Effector memory CD4-positive, alpha-beta T cell (primary cell): ENCODE measurements around the gene LAMC1.

Experiments
- DNase-seq, 3 donors: peaks; one replicate each; pipeline ENCODE4 v3.0.0-alpha.2; 2020
- H3K27ac ChIP-seq: 2 replicates; pipeline ENCODE4 v1.7.0; 2013; ENCODE audit warnings: mild to moderate bottlenecking, low read length, moderate library complexity; ENCODE audit not compliant: insufficient read depth, poor library complexity, severe bottlenecking
- H3K27me3 ChIP-seq: replicated peaks from 2 replicates; pipeline ENCODE4 v1.7.0; 2013; ENCODE audit warnings: mild to moderate bottlenecking, low read length; ENCODE audit not compliant: insufficient read depth, control insufficient read depth, poor library complexity, severe bottlenecking
- H3K36me3 ChIP-seq: 2 replicates; pipeline ENCODE4 v1.7.0; 2013; ENCODE audit warnings: mild to moderate bottlenecking, low read length, moderate library complexity; ENCODE audit not compliant: control insufficient read depth, insufficient read depth
- H3K4me1 ChIP-seq: 2 replicates; pipeline ENCODE4 v1.7.0; 2013; ENCODE audit warnings: low read length, mild to moderate bottlenecking; ENCODE audit not compliant: control insufficient read depth, insufficient read depth, poor library complexity, severe bottlenecking
- H3K4me3 ChIP-seq: 2 replicates; pipeline ENCODE4 v1.7.0; 2013; ENCODE audit warnings: low read length, low read depth, mild to moderate bottlenecking; ENCODE audit not compliant: insufficient read depth, poor library complexity, severe bottlenecking
- H3K9me3 ChIP-seq: 2 replicates; pipeline ENCODE4 v1.7.0; 2013; ENCODE audit warnings: mild to moderate bottlenecking, low read length, moderate library complexity; ENCODE audit not compliant: control insufficient read depth

The LAMC1 gene

DNA sequence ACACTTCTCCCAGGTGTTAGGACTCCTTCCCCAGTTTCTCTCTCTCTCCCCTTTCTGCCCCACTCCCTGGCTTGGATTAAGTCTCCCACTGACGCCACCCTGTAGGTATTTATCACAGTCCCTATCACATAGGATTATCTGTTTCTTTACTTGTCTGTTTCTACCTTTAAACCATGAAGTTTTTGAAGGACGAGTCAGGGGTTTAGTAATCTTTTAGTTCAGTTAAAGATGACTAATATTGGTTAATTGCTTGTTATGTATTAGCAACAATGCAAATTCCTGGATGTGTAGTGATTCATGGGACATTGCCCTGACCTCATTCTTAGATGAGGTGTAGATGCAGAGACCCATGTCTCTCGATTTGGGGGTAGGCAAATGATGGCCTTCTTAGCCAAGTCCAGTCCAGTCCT lies 6.4 kb downstream of the LAMC1 start:
- Histone ChIP-seq H3K4me1 (peaks cover 1% of the 10 kb centered on the region), H3K36me3 (no peaks in the 10 kb centered on the region), H3K27ac (no peak overlapping the region), H3K9me3 (no peaks in the 10 kb centered on the region), H3K27me3 (peaks cover 15% of the 10 kb centered on the region), H3K4me3 (no peak overlapping the region)
- DNase-seq, result no peak

DNA sequence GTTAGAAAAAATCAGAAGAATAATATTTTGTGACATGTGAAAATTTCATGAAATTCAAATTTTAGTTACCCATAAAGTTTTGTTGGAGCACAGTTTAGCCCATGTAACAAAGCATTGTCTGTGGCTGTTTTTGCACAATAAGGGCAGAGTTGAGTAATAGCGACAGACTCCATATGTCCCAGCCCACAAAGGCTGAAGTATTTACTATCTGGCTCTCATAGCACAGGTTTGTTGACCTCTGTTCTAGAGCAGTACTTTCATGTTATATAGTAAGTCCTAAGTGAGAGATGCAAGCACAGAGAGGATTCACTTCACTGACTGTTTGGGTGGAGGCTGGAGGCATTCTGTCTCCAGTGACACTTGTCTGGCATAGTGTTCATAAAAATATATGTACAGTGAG lies 6.8 kb downstream of the LAMC1 start:
- no peaks in the 10 kb centered on the region for H3K9me3 ChIP-seq
- peaks cover 14% of the 10 kb centered on the region for H3K27me3 ChIP-seq
- DNase-seq, result no peak
- H3K27ac ChIP-seq, result no peak overlapping the region
- no peaks in the 10 kb centered on the region for H3K4me1 ChIP-seq
- no peak overlapping the region for H3K4me3 ChIP-seq
- no peaks in the 10 kb centered on the region for H3K36me3 ChIP-seq

DNA sequence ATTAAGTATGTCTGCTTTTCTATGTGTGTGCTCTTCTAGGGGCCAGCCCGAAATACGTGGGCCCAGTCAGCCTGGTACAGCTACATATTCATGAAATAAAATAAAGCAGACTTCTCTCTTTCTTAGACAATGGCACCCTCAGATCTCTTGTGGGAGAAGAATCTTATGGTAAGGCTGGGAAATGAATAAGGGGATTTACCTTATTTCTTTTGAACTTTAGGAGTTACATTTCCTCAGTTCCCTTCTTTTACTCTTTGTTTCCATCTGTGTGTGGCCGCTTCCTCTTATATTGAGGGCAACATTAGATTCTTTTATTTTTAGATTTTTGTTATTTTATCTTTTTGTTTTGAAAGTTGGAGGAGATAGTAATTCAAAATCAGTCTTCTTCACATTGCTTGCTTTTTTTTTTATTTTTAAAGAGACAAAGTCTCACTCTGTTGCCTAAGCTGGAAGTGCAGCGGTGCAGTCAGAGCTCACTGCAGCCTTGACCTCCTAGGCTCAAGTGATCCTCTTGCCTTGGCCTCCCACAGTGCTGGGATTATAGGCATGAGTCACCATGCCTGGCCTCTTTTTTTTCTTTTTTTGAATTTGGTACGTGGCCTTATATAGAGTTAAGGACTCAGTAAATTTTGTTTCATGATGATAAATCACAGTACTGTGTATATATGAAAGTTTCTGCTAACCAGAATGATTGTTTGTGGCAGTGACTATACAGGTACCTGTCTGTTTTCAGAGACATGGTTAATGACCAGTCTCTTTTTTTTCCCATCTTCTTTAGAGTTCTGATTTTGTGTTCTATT lies 9.1 kb downstream of the LAMC1 start:
- no peaks in the 10 kb centered on the region for H3K9me3 ChIP-seq
- peaks cover 12% of the 10 kb centered on the region for H3K27me3 ChIP-seq
- no peak for DNase-seq
- no peaks in the 10 kb centered on the region for H3K4me1 ChIP-seq
- no peak overlapping the region for H3K27ac ChIP-seq
- no peaks in the 10 kb centered on the region for H3K36me3 ChIP-seq
- H3K4me3 ChIP-seq, result no peak overlapping the region

DNA sequence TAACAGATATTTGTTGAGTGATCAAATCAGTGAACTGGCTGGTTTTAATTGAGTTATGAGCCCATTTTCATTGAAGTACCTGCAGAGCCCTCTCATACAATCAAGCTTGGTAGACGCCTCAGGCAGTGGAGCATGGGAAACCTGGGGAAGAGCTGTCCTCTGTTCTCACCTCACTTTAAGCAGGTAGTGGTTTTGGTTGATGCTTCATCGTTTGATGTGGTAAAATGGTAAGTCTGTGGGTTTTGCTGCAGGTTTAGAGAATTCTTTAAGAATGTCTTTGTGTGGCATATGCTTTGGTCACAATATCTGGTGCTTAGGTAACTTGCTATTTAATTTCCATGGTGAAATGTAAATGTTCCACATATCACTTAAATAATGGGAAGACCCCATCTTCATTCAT lies 10.0 kb downstream of the LAMC1 start:
- Histone ChIP-seq H3K27me3 (peaks cover 14% of the 10 kb centered on the region), H3K4me1 (no peaks in the 10 kb centered on the region), H3K36me3 (no peaks in the 10 kb centered on the region), H3K27ac (no peak overlapping the region), H3K9me3 (no peaks in the 10 kb centered on the region), H3K4me3 (no peak overlapping the region)
- no peak for DNase-seq

DNA sequence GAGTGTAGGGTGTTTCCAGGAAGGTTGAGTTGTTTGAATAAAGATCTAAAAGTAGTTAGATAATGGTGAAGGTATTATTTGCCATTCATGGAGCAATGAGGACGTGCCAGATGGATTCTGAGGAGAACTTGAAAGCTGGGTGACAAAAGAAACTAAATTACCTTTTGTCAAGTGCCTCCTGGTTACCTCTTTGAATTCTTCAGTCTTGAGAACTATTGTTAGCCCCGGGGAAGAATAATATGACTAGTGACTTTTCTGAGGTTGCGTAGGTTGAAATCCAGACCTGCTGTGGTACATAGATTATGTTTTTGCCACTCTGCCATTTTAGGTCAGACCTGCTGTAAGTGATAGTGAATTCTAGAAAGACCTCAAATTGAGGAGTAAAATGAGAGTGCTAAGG lies 11.5 kb downstream of the LAMC1 start:
- Histone ChIP-seq H3K27ac (no peak overlapping the region), H3K4me1 (no peaks in the 10 kb centered on the region), H3K4me3 (no peak overlapping the region), H3K9me3 (no peaks in the 10 kb centered on the region), H3K36me3 (no peaks in the 10 kb centered on the region), H3K27me3 (peaks cover 11% of the 10 kb centered on the region)
- DNase-seq, result no peak

DNA sequence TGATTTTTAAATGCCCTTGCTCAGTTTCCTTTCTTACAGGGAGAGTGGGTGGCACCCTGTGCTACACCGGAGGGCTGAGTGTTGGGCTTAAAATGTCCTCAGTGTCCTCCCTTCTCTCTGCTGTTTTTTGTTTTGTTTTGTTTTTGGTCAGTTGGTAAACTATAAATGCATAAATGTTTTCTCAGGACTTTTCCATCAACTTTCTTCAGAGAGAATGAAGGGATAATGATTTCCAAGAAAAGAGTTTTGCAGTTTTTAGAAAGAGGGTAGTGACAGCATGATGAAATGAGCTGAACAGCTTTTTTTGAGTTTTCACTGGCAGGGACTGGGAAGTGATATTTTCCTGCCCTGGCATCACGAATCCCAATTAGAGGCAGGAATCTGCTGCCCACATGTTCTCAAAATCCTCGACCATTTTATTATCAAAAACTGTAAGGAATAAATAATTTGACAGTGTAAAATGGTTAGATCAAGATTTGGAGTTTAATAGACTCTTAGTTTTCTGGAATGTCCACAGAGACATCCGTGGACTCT lies 15.2 kb downstream of the LAMC1 start:
- no peak for DNase-seq
- Histone ChIP-seq H3K4me1 (no peaks in the 10 kb centered on the region), H3K9me3 (no peaks in the 10 kb centered on the region), H3K27ac (no peak overlapping the region), H3K4me3 (no peak overlapping the region), H3K36me3 (no peaks in the 10 kb centered on the region), H3K27me3 (peaks cover 10% of the 10 kb centered on the region)

DNA sequence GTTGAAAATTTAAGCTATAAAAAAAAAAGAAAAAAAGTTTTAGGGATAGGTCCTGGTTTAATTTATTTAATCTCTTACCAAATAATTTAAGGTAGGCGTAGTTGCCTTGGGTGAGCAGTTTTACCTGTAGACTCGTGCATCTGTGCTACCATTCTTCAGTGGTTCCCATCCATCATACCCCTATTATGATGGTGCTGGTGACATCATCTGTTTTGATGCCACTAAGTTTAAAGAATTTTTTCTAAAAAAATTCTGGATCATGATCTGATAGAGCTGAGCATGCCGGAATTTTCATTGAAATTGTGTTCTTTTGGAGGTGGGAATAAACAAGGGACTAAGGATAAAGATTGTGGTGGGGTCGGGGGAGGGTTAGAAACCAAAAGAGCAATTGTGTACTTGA lies 15.7 kb downstream of the LAMC1 start:
- Histone ChIP-seq H3K27ac (no peak overlapping the region), H3K4me1 (no peaks in the 10 kb centered on the region), H3K4me3 (no peak overlapping the region), H3K36me3 (no peaks in the 10 kb centered on the region), H3K9me3 (no peaks in the 10 kb centered on the region), H3K27me3 (peaks cover 10% of the 10 kb centered on the region)
- DNase-seq, result no peak

DNA sequence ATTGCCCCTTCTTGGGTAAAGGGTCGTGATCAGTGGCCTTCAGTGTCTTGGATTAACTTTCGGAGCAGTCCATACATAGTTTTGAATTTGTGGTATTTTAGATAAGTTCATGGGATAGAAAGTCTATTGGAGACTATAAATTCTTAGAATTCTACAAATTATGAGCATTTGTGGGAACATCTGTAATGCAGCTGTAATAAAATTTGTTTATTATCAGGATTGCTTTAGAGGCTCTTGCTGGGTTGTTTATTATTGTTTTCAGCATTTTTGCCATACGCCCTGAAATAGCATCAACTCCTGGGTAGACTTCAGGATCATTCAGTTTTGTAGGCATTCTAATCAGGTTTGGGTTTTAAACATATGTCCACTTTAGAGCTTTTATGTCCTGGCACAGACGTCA lies 16.1 kb downstream of the LAMC1 start:
- Histone ChIP-seq H3K4me1 (no peaks in the 10 kb centered on the region), H3K27ac (no peak overlapping the region), H3K27me3 (peaks cover 10% of the 10 kb centered on the region), H3K36me3 (no peaks in the 10 kb centered on the region), H3K4me3 (no peak overlapping the region), H3K9me3 (no peaks in the 10 kb centered on the region)
- no peak for DNase-seq

DNA sequence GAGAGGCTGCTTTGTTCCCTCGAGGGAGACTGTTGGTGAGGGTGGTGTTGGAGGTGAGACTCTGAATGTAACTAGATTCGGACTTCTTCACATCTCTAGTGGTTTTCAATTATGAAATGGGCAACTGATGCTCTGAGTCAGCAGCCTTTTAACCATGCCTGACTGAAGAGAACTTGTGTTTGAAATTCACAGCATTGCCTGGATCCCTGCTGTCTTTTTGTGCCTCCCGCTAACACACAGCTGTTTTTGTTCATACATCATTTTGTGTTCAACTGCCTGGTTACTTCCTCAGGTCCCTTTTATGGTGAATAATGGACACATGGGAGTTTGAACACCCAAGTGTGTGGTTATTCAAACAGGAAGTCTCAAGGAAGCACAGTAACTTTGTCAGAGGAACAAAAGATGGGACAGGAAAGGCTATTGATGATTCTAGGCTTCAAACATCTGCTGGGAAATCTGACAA lies 16.8 kb downstream of the LAMC1 start:
- Histone ChIP-seq H3K9me3 (no peaks in the 10 kb centered on the region), H3K27me3 (peaks cover 10% of the 10 kb centered on the region), H3K4me1 (no peaks in the 10 kb centered on the region), H3K27ac (no peak overlapping the region), H3K4me3 (no peak overlapping the region), H3K36me3 (no peaks in the 10 kb centered on the region)
- DNase-seq, result no peak

DNA sequence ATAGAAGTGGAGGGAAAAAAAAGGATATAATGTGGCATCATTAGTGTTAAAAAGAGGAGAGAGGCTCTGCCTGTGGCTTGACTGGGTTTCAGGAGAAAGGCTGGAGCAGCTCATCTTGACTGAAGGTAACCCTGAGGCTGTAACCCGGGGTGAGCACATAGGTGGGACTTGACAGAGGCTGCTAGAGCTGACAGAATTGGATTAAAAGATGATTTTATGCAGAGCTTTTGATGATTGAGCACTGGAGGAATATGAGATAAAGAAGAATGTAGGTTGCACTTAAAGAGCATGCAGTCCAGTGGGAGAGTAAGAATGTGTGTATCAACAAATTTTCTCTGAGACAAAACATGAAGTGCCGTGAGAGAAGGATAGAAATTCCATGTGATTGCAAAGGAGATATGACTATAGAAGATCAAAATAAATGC lies 17.3 kb downstream of the LAMC1 start:
- no peak overlapping the region for H3K4me3 ChIP-seq
- no peaks in the 10 kb centered on the region for H3K36me3 ChIP-seq
- H3K4me1 ChIP-seq, result no peaks in the 10 kb centered on the region
- H3K27ac ChIP-seq, result no peak overlapping the region
- H3K9me3 ChIP-seq, result no peaks in the 10 kb centered on the region
- peaks cover 10% of the 10 kb centered on the region for H3K27me3 ChIP-seq
- no peak for DNase-seq
